PFSK-1 (cell line): ENCODE measurements around the gene TNFAIP8.

Experiments
- FOXP2 ChIP-seq: optimal IDR thresholded peaks from 2 replicates; pipeline ENCODE3; 2011; ENCODE audit warnings: borderline replicate concordance, control low read depth, inconsistent platforms; ENCODE audit not compliant: insufficient read depth; ENCODE audit errors: extremely low read length, extremely low read depth
- POLR2AphosphoS5 ChIP-seq: IDR thresholded peaks from 2 replicates; pipeline ENCODE4 v1.6.1; 2012; ENCODE audit warnings: low read depth, mild to moderate bottlenecking, control low read depth, low read length, moderate library complexity
- SIN3A ChIP-seq: IDR thresholded peaks from 2 replicates; pipeline ENCODE4 v1.6.1; 2012; ENCODE audit warnings: mild to moderate bottlenecking, low read length, moderate library complexity, borderline replicate concordance; ENCODE audit not compliant: insufficient read depth
- TAF1 ChIP-seq: IDR thresholded peaks from 2 replicates; pipeline ENCODE4 v1.6.1; 2012; ENCODE audit warnings: low read length, control low read depth, borderline replicate concordance; ENCODE audit not compliant: insufficient read depth
- TF ChIP-seq, protein P1 (sequence below), 2 experiments: IDR thresholded peaks; 2 replicates each; pipeline versions ENCODE4 v1.6.1 to v1.8.0; 2011 to 2012; ENCODE audit warnings: low read depth in 2 of 2, low read length in 2 of 2, control low read depth in 1 of 2, inconsistent platforms in 1 of 2, mild to moderate bottlenecking in 1 of 2, moderate library complexity in 1 of 2; ENCODE audit not compliant: insufficient read depth in 1 of 2

The TNFAIP8 gene

GRCh38 chr5:119332978-119333401 lies 22.8 kb upstream of the TNFAIP8 start:
- TF ChIP-seq, protein P1, sequence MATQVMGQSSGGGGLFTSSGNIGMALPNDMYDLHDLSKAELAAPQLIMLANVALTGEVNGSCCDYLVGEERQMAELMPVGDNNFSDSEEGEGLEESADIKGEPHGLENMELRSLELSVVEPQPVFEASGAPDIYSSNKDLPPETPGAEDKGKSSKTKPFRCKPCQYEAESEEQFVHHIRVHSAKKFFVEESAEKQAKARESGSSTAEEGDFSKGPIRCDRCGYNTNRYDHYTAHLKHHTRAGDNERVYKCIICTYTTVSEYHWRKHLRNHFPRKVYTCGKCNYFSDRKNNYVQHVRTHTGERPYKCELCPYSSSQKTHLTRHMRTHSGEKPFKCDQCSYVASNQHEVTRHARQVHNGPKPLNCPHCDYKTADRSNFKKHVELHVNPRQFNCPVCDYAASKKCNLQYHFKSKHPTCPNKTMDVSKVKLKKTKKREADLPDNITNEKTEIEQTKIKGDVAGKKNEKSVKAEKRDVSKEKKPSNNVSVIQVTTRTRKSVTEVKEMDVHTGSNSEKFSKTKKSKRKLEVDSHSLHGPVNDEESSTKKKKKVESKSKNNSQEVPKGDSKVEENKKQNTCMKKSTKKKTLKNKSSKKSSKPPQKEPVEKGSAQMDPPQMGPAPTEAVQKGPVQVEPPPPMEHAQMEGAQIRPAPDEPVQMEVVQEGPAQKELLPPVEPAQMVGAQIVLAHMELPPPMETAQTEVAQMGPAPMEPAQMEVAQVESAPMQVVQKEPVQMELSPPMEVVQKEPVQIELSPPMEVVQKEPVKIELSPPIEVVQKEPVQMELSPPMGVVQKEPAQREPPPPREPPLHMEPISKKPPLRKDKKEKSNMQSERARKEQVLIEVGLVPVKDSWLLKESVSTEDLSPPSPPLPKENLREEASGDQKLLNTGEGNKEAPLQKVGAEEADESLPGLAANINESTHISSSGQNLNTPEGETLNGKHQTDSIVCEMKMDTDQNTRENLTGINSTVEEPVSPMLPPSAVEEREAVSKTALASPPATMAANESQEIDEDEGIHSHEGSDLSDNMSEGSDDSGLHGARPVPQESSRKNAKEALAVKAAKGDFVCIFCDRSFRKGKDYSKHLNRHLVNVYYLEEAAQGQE (IDR thresholded peaks at IDR 0.05; ENCODE audit: insufficient read depth in 1 of 2, low read depth in 2 of 2, low read length in 2 of 2): no peak
- TF ChIP-seq SIN3A (no peak), FOXP2 (no peak), TAF1 (no peak), POLR2AphosphoS5 (no peak)

- TF ChIP-seq POLR2AphosphoS5 (no peak), TAF1 (no peak), FOXP2 (no peak), SIN3A (no peak)
- TF ChIP-seq, protein P1 (IDR thresholded peaks at IDR 0.05; ENCODE audit: insufficient read depth in 1 of 2, low read depth in 2 of 2, low read length in 2 of 2): no peak
These were observed 22.4 kb upstream of the TNFAIP8 start for GRCh38 chr5:119333421-119333851.

GRCh38 chr5:119335261-119335677 lies 20.6 kb upstream of the TNFAIP8 start:
- TF ChIP-seq TAF1: no peak
- TF ChIP-seq SIN3A: no peak
- TF ChIP-seq, protein P1 (IDR thresholded peaks at IDR 0.05; ENCODE audit: insufficient read depth in 1 of 2, low read depth in 2 of 2, low read length in 2 of 2): no peak
- TF ChIP-seq POLR2AphosphoS5: no peak
- no peak for TF ChIP-seq FOXP2

- TF ChIP-seq TAF1: no peak
- no peak for TF ChIP-seq SIN3A
These were observed 19.6 kb upstream of the TNFAIP8 start for GRCh38 chr5:119336262-119336661.

GRCh38 chr5:119336845-119337580 lies 18.8 kb upstream of the TNFAIP8 start:
- no peak for TF ChIP-seq FOXP2
- TF ChIP-seq SIN3A: no peak
- TF ChIP-seq, protein P1 (IDR thresholded peaks at IDR 0.05; ENCODE audit: insufficient read depth in 1 of 2, low read depth in 2 of 2, low read length in 2 of 2): no peak
- no peak for TF ChIP-seq TAF1
- no peak for TF ChIP-seq POLR2AphosphoS5
